ENCODE results near the gene MBNL3.

- TF ChIP-seq CTCF (IDR thresholded peaks at IDR 0.05) (no peak), POLR2A (IDR thresholded peaks at IDR 0.05) (no peak)
Observed at GRCh38 chrX:132532913-132533312, 44.1 kb upstream of the MBNL3 start.
